Glutamatergic neuron (in vitro differentiated cells): ENCODE measurements around the gene TUT7. TPM values are rescaled to one million over a fixed set of nuclear protein-coding genes. Genes with fewer than 3 reads are reported as not detected.

Experiments
- DNase-seq: peaks from one replicate; pipeline ENCODE4 v3.0.0; 2022
- H3K27ac Mint-ChIP-seq: one replicate; pipeline ENCODE4 v1.8.0; 2020; ENCODE audit warnings: mild to moderate bottlenecking, mixed read lengths, inconsistent platforms; ENCODE audit not compliant: unreplicated experiment
- H3K27me3 Mint-ChIP-seq: one replicate; pipeline ENCODE4 v1.8.0; 2020; ENCODE audit warnings: mild to moderate bottlenecking, moderate library complexity, mixed read lengths, inconsistent platforms; ENCODE audit not compliant: unreplicated experiment
- H3K36me3 Mint-ChIP-seq: one replicate; pipeline ENCODE4 v1.8.0; 2020; ENCODE audit warnings: mild to moderate bottlenecking, mixed read lengths, inconsistent platforms; ENCODE audit not compliant: unreplicated experiment
- H3K4me1 Mint-ChIP-seq: one replicate; pipeline ENCODE4 v1.8.0; 2020; ENCODE audit warnings: mild to moderate bottlenecking, low read depth, mixed read lengths, inconsistent platforms; ENCODE audit not compliant: unreplicated experiment
- H3K4me3 Mint-ChIP-seq: one replicate; pipeline ENCODE4 v1.8.0; 2020; ENCODE audit warnings: mild to moderate bottlenecking, mixed read lengths, inconsistent platforms; ENCODE audit not compliant: unreplicated experiment
- H3K9me3 Mint-ChIP-seq: one replicate; pipeline ENCODE4 v1.8.0; 2020; ENCODE audit warnings: mild to moderate bottlenecking, moderate library complexity, mixed read lengths, inconsistent platforms; ENCODE audit not compliant: unreplicated experiment
- total RNA-seq: library from RNA; stranded (reverse); fragmentation: NEBNext Ultra II Directional; extraction: Animal tissue kit (Norgen Biotek cat#: 25700); gene quantifications from one replicate; pipeline ENCODE4 v1.2.1, GENCODE V29; 2021; ENCODE audit not compliant: unreplicated experiment
- TF ChIP-seq, protein P1 (sequence below): fragments of 200-600 bp; sonication (generic); IDR thresholded peaks from one replicate; pipeline ENCODE4 v1.5.0; 2021; ENCODE audit not compliant: partially characterized antibody, unreplicated experiment

TUT7 gene
- total RNA-seq, 1 donor from 2014 or later, result 29.4 TPM

DNA sequence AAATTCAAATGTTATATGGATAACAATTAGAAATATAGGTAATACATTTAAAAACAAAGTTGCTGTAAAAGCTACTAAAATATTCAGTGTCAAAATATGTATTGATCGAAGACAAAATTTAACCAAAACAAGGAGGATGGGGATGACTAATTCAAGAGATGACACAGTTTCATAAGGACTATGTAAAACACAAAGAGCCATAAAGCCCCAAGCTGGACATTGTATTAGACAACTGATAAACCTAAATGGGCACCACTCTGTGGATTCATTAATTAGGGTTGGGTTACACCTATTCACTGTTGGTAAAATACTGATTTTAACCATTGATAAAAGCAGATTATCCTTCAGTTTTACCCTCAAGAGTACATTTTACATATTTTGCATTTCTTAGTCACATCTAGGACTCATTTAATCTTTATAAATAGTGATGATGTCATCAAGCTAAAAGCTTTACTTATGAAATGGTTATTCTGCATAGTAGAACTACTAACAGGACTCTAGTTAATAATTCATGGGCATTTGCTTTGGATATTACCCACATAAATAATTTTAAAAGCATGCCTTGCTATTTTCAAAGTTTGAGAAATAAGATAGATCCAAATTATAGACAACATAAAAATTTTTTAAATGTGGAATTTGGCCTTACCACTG lies 13.7 kb downstream of the TUT7 start:
- TF ChIP-seq, protein P1, sequence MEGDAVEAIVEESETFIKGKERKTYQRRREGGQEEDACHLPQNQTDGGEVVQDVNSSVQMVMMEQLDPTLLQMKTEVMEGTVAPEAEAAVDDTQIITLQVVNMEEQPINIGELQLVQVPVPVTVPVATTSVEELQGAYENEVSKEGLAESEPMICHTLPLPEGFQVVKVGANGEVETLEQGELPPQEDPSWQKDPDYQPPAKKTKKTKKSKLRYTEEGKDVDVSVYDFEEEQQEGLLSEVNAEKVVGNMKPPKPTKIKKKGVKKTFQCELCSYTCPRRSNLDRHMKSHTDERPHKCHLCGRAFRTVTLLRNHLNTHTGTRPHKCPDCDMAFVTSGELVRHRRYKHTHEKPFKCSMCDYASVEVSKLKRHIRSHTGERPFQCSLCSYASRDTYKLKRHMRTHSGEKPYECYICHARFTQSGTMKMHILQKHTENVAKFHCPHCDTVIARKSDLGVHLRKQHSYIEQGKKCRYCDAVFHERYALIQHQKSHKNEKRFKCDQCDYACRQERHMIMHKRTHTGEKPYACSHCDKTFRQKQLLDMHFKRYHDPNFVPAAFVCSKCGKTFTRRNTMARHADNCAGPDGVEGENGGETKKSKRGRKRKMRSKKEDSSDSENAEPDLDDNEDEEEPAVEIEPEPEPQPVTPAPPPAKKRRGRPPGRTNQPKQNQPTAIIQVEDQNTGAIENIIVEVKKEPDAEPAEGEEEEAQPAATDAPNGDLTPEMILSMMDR, result no peak
- no peak overlapping the region for H3K27ac Mint-ChIP-seq
- no peak overlapping the region for H3K4me3 Mint-ChIP-seq
- peaks cover 4% of the 10 kb centered on the region for H3K36me3 Mint-ChIP-seq
- H3K4me1 Mint-ChIP-seq, result no peaks in the 10 kb centered on the region
- peaks cover 2% of the 10 kb centered on the region for H3K27me3 Mint-ChIP-seq
- DNase-seq, result no peak
- H3K9me3 Mint-ChIP-seq, result no peaks in the 10 kb centered on the region

DNA sequence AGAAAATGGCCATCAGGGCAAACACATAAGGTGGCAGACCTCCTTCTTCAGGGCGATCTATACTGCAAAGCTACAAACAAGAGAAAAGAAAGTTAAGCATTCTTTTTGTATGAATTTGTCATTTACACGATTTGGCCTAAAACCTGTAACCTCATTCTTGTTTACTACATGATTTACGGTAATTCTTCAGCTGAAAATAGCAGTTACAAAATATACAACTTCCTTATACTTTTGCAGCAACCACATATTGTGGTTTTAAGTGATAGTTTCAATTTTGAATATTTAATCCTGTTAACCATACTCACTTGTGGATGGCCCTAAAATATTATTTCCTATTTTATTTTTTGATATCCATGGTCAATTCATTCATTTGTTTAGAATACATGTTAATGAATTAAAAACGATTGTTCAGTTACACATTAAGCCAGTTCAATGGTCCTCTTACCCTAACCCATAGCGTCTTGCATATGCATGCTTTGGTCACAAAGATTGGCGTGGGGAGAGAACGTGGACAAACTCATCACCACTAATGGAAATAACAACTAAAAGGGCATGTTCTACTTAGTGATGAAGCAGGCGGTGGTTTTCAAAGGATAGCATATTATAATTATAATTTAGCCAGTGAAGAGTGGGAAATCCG lies 16.6 kb downstream of the TUT7 start:
- TF ChIP-seq, protein P1, result no peak
- H3K27ac Mint-ChIP-seq, result no peak overlapping the region
- H3K4me1 Mint-ChIP-seq, result no peaks in the 10 kb centered on the region
- H3K4me3 Mint-ChIP-seq, result no peak overlapping the region
- DNase-seq, result no peak
- H3K9me3 Mint-ChIP-seq, result no peaks in the 10 kb centered on the region
- H3K27me3 Mint-ChIP-seq, result peaks cover 2% of the 10 kb centered on the region
- peaks cover 4% of the 10 kb centered on the region for H3K36me3 Mint-ChIP-seq

DNA sequence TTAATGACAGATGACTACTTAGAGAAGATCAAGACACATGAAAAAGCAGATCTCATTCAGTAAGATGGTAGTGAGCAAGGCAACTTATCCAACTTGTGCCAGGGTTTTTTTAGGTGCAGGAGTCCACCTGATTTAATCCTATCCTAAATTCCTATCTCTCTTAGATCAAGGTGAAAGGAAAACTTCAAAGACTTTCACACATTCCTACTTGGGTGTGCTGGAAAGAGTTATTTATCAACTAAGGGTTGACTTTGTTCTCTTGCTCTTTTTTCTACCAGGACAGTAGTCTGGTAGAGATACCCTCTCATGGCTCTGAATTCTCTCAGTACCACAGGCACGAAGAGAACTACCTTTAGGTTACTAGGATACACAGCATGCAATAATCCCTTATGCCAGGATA lies 18.2 kb downstream of the TUT7 start:
- Mint-ChIP-seq H3K9me3 (peaks cover 2% of the 10 kb centered on the region), H3K36me3 (peaks cover 4% of the 10 kb centered on the region), H3K4me3 (no peak overlapping the region), H3K27ac (no peak overlapping the region), H3K4me1 (no peaks in the 10 kb centered on the region), H3K27me3 (peaks cover 4% of the 10 kb centered on the region)
- DNase-seq, result no peak
- TF ChIP-seq, protein P1, result no peak

DNA sequence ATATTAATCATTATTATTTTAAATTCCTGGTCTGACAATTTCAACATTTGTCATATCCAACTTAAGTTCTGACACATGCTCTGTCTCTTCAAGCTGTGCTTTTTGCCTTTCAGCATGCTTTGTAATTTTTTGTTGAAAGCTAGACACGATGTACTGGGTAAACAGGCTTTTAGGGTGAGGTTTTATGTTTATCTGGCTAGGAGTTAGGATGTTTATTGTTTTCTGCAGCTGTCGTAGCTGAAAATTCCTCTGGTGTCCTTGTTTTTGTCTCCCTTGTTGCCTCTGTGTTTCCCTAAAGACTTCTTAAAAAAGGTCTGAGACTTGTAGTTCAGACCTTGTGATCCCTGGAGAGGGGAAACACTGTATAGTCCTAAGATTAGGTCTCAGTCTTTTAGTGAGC lies 20.6 kb downstream of the TUT7 start:
- H3K27ac Mint-ChIP-seq, result no peak overlapping the region
- no peak for DNase-seq
- H3K9me3 Mint-ChIP-seq, result peaks cover 2% of the 10 kb centered on the region
- peaks cover 4% of the 10 kb centered on the region for H3K27me3 Mint-ChIP-seq
- no peaks in the 10 kb centered on the region for H3K4me1 Mint-ChIP-seq
- H3K4me3 Mint-ChIP-seq, result no peak overlapping the region
- TF ChIP-seq, protein P1, result no peak
- peaks cover 4% of the 10 kb centered on the region for H3K36me3 Mint-ChIP-seq

DNA sequence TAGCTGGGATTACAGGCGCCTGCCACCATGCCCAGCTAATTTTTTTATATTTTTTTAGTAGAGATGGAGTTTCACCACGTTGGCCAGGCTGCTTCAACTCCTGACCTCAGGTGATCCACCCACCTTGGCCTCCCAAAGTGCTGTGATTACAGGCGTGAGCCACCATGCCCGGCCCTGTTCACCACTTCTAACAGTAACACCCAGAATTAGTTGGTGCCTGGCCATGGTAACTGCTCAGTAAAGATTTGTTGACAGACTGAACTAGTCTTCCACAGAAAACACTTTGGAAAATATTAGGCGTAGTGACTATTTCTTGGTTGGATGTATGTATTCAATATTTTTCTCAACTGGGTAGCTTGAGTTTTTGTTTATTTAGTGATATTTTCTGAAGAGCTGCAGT lies 24.0 kb downstream of the TUT7 start:
- H3K4me3 Mint-ChIP-seq, result no peak overlapping the region
- H3K9me3 Mint-ChIP-seq, result peaks cover 2% of the 10 kb centered on the region
- peaks cover 4% of the 10 kb centered on the region for H3K27me3 Mint-ChIP-seq
- no peaks in the 10 kb centered on the region for H3K4me1 Mint-ChIP-seq
- TF ChIP-seq, protein P1, result no peak
- DNase-seq, result no peak
- H3K36me3 Mint-ChIP-seq, result no peaks in the 10 kb centered on the region
- H3K27ac Mint-ChIP-seq, result no peak overlapping the region
